ENCODE data around the gene PCNX1.
"Not testable (repeated sequence)": the region's sequence is repeated elsewhere in the genome, so short reads cannot be mapped to it uniquely, and the experiment has no call there.

The PCNX1 gene

DNA sequence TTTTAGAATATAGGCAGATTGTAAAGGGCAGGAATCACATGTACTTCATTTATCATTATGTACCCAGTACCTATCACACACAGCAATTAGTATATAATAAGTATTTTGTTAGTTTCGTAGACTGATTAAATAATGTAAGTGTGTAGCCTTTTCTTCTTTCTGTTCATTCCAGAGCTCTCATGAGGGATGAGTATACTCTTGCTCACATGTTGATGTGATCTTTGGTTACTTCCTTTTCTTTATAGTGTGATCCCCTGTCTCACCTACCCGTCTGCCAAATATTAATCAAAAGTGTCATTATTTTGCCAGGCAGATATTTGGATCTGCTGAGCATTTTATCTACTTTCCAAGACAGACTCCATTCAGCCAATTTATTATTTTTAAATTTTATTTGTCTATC lies 156.1 kb downstream of the PCNX1 start:
- Histone ChIP-seq H3K23ac (ENCODE audit: low read length in 2 of 2) (no peak overlapping the region), H3K36me3 (ENCODE audit: control insufficient read depth in 1 of 2, insufficient read depth in 2 of 2, low read depth in 1 of 2, low read length in 2 of 2) (peaks cover 12 to 61% of the 10 kb centered on the region in 2 experiments), H3K9me3 (ENCODE audit: control insufficient read depth, low read length) (peaks cover 11% of the 10 kb centered on the region), H2BK15ac (ENCODE audit: low read depth, poor library complexity, severe bottlenecking) (no peak overlapping the region), H2AK5ac (ENCODE audit: low read length, severe bottlenecking) (no peak overlapping the region), H3K27me3 (ENCODE audit: control insufficient read depth in 1 of 2, insufficient read depth in 1 of 2, low read length in 2 of 2) (no peaks in the 10 kb centered on the region), H2BK12ac (ENCODE audit: low read length in 2 of 2) (no peak overlapping the region), H3K4me1 (ENCODE audit: control insufficient read depth, insufficient read depth, low read depth, low read length) (no peaks in the 10 kb centered on the region), H2BK120ac (ENCODE audit: low read depth, low read length) (no peak overlapping the region), H3K79me1 (replicated peaks; ENCODE audit: low read length, poor library complexity, severe bottlenecking) (peaks cover 8% of the 10 kb centered on the region), H3K27ac (ENCODE audit: low read length, poor library complexity, severe bottlenecking) (no peak overlapping the region), H3K4ac (ENCODE audit: low read depth in 1 of 2, low read length in 2 of 2) (no peak overlapping the region), H3K4me2 (ENCODE audit: low read length, poor library complexity, severe bottlenecking) (no peak overlapping the region), H4K91ac (ENCODE audit: low read length) (no peak overlapping the region), H2BK5ac (ENCODE audit: low read depth, low read length, poor library complexity, severe bottlenecking) (no peak overlapping the region), H4K8ac (ENCODE audit: low read length) (no peak overlapping the region), H3K9ac (ENCODE audit: low read length) (no peak overlapping the region), H3K18ac (ENCODE audit: low read depth in 1 of 2, low read length in 2 of 2) (no peak overlapping the region), H3K4me3 (ENCODE audit: insufficient read depth in 1 of 2, low read depth in 1 of 2, low read length in 2 of 2) (no peak overlapping the region), H2AFZ (ENCODE audit: low read depth, low read length) (no peak overlapping the region), H3K14ac (ENCODE audit: low read length in 2 of 2) (no peak overlapping the region)
- no peak for DNase-seq
- no CpG with 5 or more reads among the region's 2 CpGs for WGBS

DNA sequence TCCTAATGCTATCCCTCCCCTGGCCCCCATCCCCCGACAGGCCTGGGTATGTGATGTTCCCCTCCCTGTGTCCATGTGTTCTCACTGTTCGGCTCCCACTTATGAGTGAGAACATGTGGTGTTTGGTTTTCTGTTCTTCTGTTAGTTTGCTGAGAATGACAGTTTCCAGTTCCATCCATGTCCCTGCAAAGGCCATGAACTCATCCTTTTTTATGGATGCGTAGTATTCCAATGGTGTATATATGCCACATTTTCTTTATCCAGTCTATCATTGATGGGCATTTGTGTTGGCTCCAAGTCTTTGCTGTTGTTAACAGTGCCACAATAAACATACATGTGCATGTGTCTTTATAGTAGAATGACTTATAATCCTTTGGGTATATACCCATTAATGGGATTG lies 157.5 kb downstream of the PCNX1 start:
- not testable (repeated sequence) for H3K14ac ChIP-seq (ENCODE audit: low read length in 2 of 2); H3K79me1 ChIP-seq (replicated peaks; ENCODE audit: low read length, poor library complexity, severe bottlenecking); H3K4ac ChIP-seq (ENCODE audit: low read depth in 1 of 2, low read length in 2 of 2); H3K4me3 ChIP-seq (ENCODE audit: insufficient read depth in 1 of 2, low read depth in 1 of 2, low read length in 2 of 2); H2BK15ac ChIP-seq (ENCODE audit: low read depth, poor library complexity, severe bottlenecking); H3K27me3 ChIP-seq (ENCODE audit: control insufficient read depth in 1 of 2, insufficient read depth in 1 of 2, low read length in 2 of 2); H2AK5ac ChIP-seq (ENCODE audit: low read length, severe bottlenecking); H4K91ac ChIP-seq (ENCODE audit: low read length); H3K9ac ChIP-seq (ENCODE audit: low read length); H2BK120ac ChIP-seq (ENCODE audit: low read depth, low read length); DNase-seq; H3K23ac ChIP-seq (ENCODE audit: low read length in 2 of 2); H3K18ac ChIP-seq (ENCODE audit: low read depth in 1 of 2, low read length in 2 of 2); H4K8ac ChIP-seq (ENCODE audit: low read length); H2BK5ac ChIP-seq (ENCODE audit: low read depth, low read length, poor library complexity, severe bottlenecking); H3K4me1 ChIP-seq (ENCODE audit: control insufficient read depth, insufficient read depth, low read depth, low read length); H3K4me2 ChIP-seq (ENCODE audit: low read length, poor library complexity, severe bottlenecking); H2BK12ac ChIP-seq (ENCODE audit: low read length in 2 of 2); H3K27ac ChIP-seq (ENCODE audit: low read length, poor library complexity, severe bottlenecking); H2AFZ ChIP-seq (ENCODE audit: low read depth, low read length)
- WGBS, result 100% methylated on average over 2 of the region's 3 CpGs
- Histone ChIP-seq H3K36me3 (ENCODE audit: control insufficient read depth in 1 of 2, insufficient read depth in 2 of 2, low read depth in 1 of 2, low read length in 2 of 2) (peaks cover 9 to 59% of the 10 kb centered on the region in 2 experiments), H3K9me3 (ENCODE audit: control insufficient read depth, low read length) (peaks cover 11% of the 10 kb centered on the region)

DNA sequence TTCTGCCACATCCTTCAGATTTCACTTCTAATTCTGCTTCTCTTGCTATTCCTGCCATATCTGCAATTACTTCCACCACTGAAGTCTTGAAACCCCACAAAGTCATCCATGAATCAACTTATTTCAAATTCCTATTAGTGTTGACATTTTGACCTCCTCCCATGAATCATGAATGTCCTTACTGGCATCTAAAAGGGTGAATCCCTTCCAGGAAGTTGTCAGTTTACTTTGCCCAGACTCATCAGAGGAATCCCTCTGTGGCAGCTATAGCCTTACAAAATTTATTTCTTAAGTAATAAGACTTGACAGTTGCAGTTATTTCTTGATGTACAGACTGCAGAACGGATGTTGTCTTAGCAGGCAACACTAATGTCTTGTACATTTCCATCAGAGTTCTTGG lies 162.9 kb downstream of the PCNX1 start:
- Histone ChIP-seq H3K9ac (ENCODE audit: low read length) (no peak overlapping the region), H3K23ac (ENCODE audit: low read length in 2 of 2) (no peak overlapping the region), H2BK5ac (ENCODE audit: low read depth, low read length, poor library complexity, severe bottlenecking) (no peak overlapping the region), H3K36me3 (ENCODE audit: control insufficient read depth in 1 of 2, insufficient read depth in 2 of 2, low read depth in 1 of 2, low read length in 2 of 2) (peaks cover 11 to 70% of the 10 kb centered on the region in 2 experiments), H3K4me1 (ENCODE audit: control insufficient read depth, insufficient read depth, low read depth, low read length) (no peaks in the 10 kb centered on the region), H4K8ac (ENCODE audit: low read length) (no peak overlapping the region), H2BK12ac (ENCODE audit: low read length in 2 of 2) (no peak overlapping the region), H3K4me3 (ENCODE audit: insufficient read depth in 1 of 2, low read depth in 1 of 2, low read length in 2 of 2) (no peak overlapping the region), H4K91ac (ENCODE audit: low read length) (no peak overlapping the region), H3K4ac (ENCODE audit: low read depth in 1 of 2, low read length in 2 of 2) (no peak overlapping the region), H2BK120ac (ENCODE audit: low read depth, low read length) (no peak overlapping the region), H3K14ac (ENCODE audit: low read length in 2 of 2) (no peak overlapping the region), H3K79me1 (replicated peaks; ENCODE audit: low read length, poor library complexity, severe bottlenecking) (peaks cover 16% of the 10 kb centered on the region), H3K4me2 (ENCODE audit: low read length, poor library complexity, severe bottlenecking) (no peak overlapping the region), H3K9me3 (ENCODE audit: control insufficient read depth, low read length) (peaks cover 6% of the 10 kb centered on the region), H3K18ac (ENCODE audit: low read depth in 1 of 2, low read length in 2 of 2) (no peak overlapping the region), H2AFZ (ENCODE audit: low read depth, low read length) (no peak overlapping the region), H3K27me3 (ENCODE audit: control insufficient read depth in 1 of 2, insufficient read depth in 1 of 2, low read length in 2 of 2) (no peaks in the 10 kb centered on the region), H2BK15ac (ENCODE audit: low read depth, poor library complexity, severe bottlenecking) (no peak overlapping the region), H2AK5ac (ENCODE audit: low read length, severe bottlenecking) (no peak overlapping the region), H3K27ac (ENCODE audit: low read length, poor library complexity, severe bottlenecking) (no peak overlapping the region)
- DNase-seq, result peak; percentile 33
- WGBS, result 59% methylated on average over 1 of the region's 1 CpG

DNA sequence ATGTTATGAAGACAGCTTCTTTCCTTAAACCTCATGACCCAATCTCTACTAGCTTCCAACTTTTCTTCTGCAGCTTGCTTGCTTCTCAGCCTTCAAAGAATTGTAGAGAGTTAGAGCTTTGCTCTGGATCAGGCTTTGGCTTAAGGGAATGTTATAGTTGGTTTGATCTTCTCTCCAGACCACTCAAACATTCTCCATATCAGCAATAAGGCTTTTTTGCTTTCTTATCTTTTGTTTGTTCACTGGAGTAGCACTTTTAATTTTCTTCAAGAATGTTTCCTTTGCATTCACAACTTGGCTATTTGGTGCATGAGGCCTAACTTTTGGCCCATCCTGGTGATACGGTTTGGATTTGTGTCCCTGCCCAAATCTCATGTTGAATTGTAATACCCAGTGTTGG lies 163.8 kb downstream of the PCNX1 start:
- H2AK5ac ChIP-seq (ENCODE audit: low read length, severe bottlenecking), result no peak overlapping the region
- no peak overlapping the region for H2BK5ac ChIP-seq (ENCODE audit: low read depth, low read length, poor library complexity, severe bottlenecking)
- no peak overlapping the region for H3K18ac ChIP-seq (ENCODE audit: low read depth in 1 of 2, low read length in 2 of 2)
- no peaks in the 10 kb centered on the region for H3K27me3 ChIP-seq (ENCODE audit: control insufficient read depth in 1 of 2, insufficient read depth in 1 of 2, low read length in 2 of 2)
- H3K4me3 ChIP-seq (ENCODE audit: insufficient read depth in 1 of 2, low read depth in 1 of 2, low read length in 2 of 2), result no peak overlapping the region
- H3K79me1 ChIP-seq (replicated peaks; ENCODE audit: low read length, poor library complexity, severe bottlenecking), result peaks cover 17% of the 10 kb centered on the region
- H4K8ac ChIP-seq (ENCODE audit: low read length), result no peak overlapping the region
- H4K91ac ChIP-seq (ENCODE audit: low read length), result no peak overlapping the region
- no peak overlapping the region for H2BK15ac ChIP-seq (ENCODE audit: low read depth, poor library complexity, severe bottlenecking)
- no peak overlapping the region for H3K23ac ChIP-seq (ENCODE audit: low read length in 2 of 2)
- 80% methylated on average over 1 of the region's 1 CpG for WGBS
- H3K9me3 ChIP-seq (ENCODE audit: control insufficient read depth, low read length), result peaks cover 3% of the 10 kb centered on the region
- H3K4me2 ChIP-seq (ENCODE audit: low read length, poor library complexity, severe bottlenecking), result no peak overlapping the region
- H3K14ac ChIP-seq (ENCODE audit: low read length in 2 of 2), result no peak overlapping the region
- no peak overlapping the region for H3K9ac ChIP-seq (ENCODE audit: low read length)
- no peak overlapping the region for H3K4ac ChIP-seq (ENCODE audit: low read depth in 1 of 2, low read length in 2 of 2)
- DNase-seq, result no peak
- no peak overlapping the region for H2BK12ac ChIP-seq (ENCODE audit: low read length in 2 of 2)
- no peak overlapping the region for H3K27ac ChIP-seq (ENCODE audit: low read length, poor library complexity, severe bottlenecking)
- no peak overlapping the region for H2BK120ac ChIP-seq (ENCODE audit: low read depth, low read length)
- H3K36me3 ChIP-seq (ENCODE audit: control insufficient read depth in 1 of 2, insufficient read depth in 2 of 2, low read depth in 1 of 2, low read length in 2 of 2), result peaks cover 15 to 74% of the 10 kb centered on the region in 2 experiments
- H2AFZ ChIP-seq (ENCODE audit: low read depth, low read length), result no peak overlapping the region
- H3K4me1 ChIP-seq (ENCODE audit: control insufficient read depth, insufficient read depth, low read depth, low read length), result no peaks in the 10 kb centered on the region

All from mesenchymal stem cell (in vitro differentiated cells and primary cell).